Psoas muscle (tissue), 8 donors: ENCODE measurements around the gene DNAJB14. TPM values are rescaled to one million over a fixed set of nuclear protein-coding genes. Genes with fewer than 3 reads are reported as not detected.

Source experiments
- ATAC-seq, 4 donors: fragments of 200-7000 bp; cut with Tn5 transposase; one replicate each; pipeline ENCODE4 v1.9.1; 2020; ENCODE audit warnings: moderate library complexity in 3 of 4, mild to moderate bottlenecking in 2 of 4
- DNase-seq, 2 donors: peaks; one replicate each; pipeline ENCODE4 v3.0.0-alpha.2; 2020
- H3K27ac ChIP-seq: fragments of 200-600 bp; one replicate; pipeline ENCODE4 v1.8.0; 2022
- H3K27me3 ChIP-seq, 3 donors: fragments of 200-600 bp in 1 of 3; one replicate each; pipeline versions ENCODE4 v1.6.1 to v1.8.0; 2013 to 2022; ENCODE audit warnings: low read length in 2 of 3, mild to moderate bottlenecking in 2 of 3, moderate library complexity in 1 of 3; ENCODE audit not compliant: insufficient read depth in 3 of 3
- H3K36me3 ChIP-seq, 2 donors: fragments of 200-600 bp in 1 of 2; one replicate each; pipeline versions ENCODE4 v1.6.1 to v1.8.0; 2013 to 2022; ENCODE audit warnings: low read depth in 1 of 2, mild to moderate bottlenecking in 1 of 2, moderate library complexity in 1 of 2; ENCODE audit not compliant: insufficient read depth in 1 of 2
- H3K4me1 ChIP-seq: fragments of 200-600 bp; one replicate; pipeline ENCODE4 v1.8.0; 2022
- H3K4me3 ChIP-seq: fragments of 200-600 bp; one replicate; pipeline ENCODE4 v1.8.0; 2022; ENCODE audit warnings: mild to moderate bottlenecking
- H3K9me3 ChIP-seq: fragments of 200-600 bp; one replicate; pipeline ENCODE4 v1.8.0; 2022
- CTCF ChIP-seq: fragments of 200-600 bp; IDR thresholded peaks from one replicate; pipeline ENCODE4 v1.8.0; 2022; ENCODE audit warnings: antibody characterized with exemption
- WGBS, 3 donors: extraction: QIAGEN DNeasy Blood & Tissue Kit; methylation state at CpG; one replicate each; pipeline versions ENCODE4 v1.1.6 to v1.1.7; 2013; 5-methylcytosine and 5-hydroxymethylcytosine counted together
- intact Hi-C, 2 donors: fragments of 100-400 bp; cut with DNase I; formaldehyde crosslinking; loops; one replicate each; pipeline versions ENCODE4 v1.11.0 to v1.14.2; 2022
- polyA plus RNA-seq, 3 donors: library from polyadenylated mRNA; stranded (reverse); fragments of 200-250 nt; gene quantifications; one replicate each; pipeline ENCODE4 v1.2.3, GENCODE V29; 2013
- total RNA-seq, 4 donors: library from RNA; stranded (reverse); fragmentation: NEBNext Ultra II Directional in 2 of 4; extraction: Animal tissue kit (Norgen Biotek cat#: 25700) in 2 of 4; gene quantifications; one replicate each; pipeline versions ENCODE4 v1.2.1 to v1.2.4, GENCODE V29; 2021 to 2023
- donor health status: healthy with polysubstance abuse.
- donor health status: DM: no; HTN: no; CAD: no; lungs with moderate emphysema.
- donor health status: Bipolar disorder and iron deficiency.
- donor health status: healthy.
- donor health status: DM: yes; HTN: yes; CAD: no.
- donor health status: DM: no; HTN: no; CAD: no.
- donor health status: DM: no; HTN: no; CAD: no.
- donor health status: DM: yes; HTN: yes; CAD: no.

The DNAJB14 gene
- total and polyA plus RNA-seq, 7 donors = 3.3 to 16.7 (median 12.9) TPM

DNA sequence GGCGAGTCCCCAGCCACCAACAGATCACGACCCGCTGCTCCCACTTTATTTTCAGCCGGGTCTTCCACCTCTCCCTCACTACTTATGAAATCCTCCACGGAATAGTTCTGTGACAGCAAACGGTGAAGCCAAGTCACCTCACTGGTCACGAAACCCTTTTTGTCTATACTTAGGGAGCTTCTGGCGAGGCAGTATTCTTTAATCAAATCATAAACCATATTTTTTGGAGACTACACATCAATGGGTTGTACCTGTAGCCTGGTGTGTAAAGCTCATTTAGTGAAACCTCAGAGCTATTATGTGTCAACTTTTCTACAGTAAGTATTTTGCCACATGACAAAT lies 4.5 kb upstream of the DNAJB14 start:
- Histone ChIP-seq H3K4me3 (peak overlapping the region; percentile 89), H3K36me3 (peaks cover 2 to 5% of the 10 kb centered on the region in 2 donors), H3K4me1 (peaks cover 19% of the 10 kb centered on the region), H3K27ac (peak overlapping the region; percentile 95), H3K9me3 (no peaks in the 10 kb centered on the region), H3K27me3 (no peaks in the 10 kb centered on the region)
- intact Hi-C loops = loop anchor here in 1 of 2 donors (10.0 kb wide), 1 partner anchor 1686 kb away; the partner anchor contains the start of gene RAP1GDS1
- ATAC-seq = no peak
- TF ChIP-seq CTCF = no peak
- no peak for DNase-seq
- 1 to 2% (median 1%) methylated on average over 8 of the region's 8 CpGs for WGBS, 3 donors

- peak; percentile 91 to 93 (median 92) for ATAC-seq
- Histone ChIP-seq H3K4me3 (peak within 1 kb of the TSS; percentile 89), H3K27ac (peak within 1 kb of the TSS; percentile 95), H3K4me1 (peaks cover 24% of the 10 kb centered on the region), H3K36me3 (peaks cover 2 to 5% of the 10 kb centered on the region in 2 donors), H3K27me3 (no peaks in the 10 kb centered on the region), H3K9me3 (no peaks in the 10 kb centered on the region)
- DNase-seq = peak; percentile 99
- 0 to 1% (median 0%) methylated on average over 59 to 76 of the region's 76 CpGs for WGBS, 3 donors
- intact Hi-C loops = loop anchor here (1.0 to 10.0 kb wide), 6 partner anchors 55 to 1685 kb away; partner anchors contain the start of genes DAPP1 (in 1 of the 2), LAMTOR3 (in 1 of the 2), RAP1GDS1 (in 1 of the 2) and TRMT10A (in 1 of the 2)
- no peak for TF ChIP-seq CTCF
Observed at GRCh38 chr4:99949999-99950912, 3.8 kb upstream of the DNAJB14 start, which contains the start of gene H2AZ1. TSS of gene H2AZ1 (minus strand) at chr4:99950275. CDS start at chr4:99950170, 105 bp downstream.

- TF ChIP-seq CTCF = peak; percentile 79
- Histone ChIP-seq H3K27ac (peak overlapping the region; percentile 95), H3K4me1 (peaks cover 31% of the 10 kb centered on the region), H3K4me3 (peak overlapping the region; percentile 89), H3K27me3 (no peaks in the 10 kb centered on the region), H3K36me3 (peaks cover 2 to 5% of the 10 kb centered on the region in 2 donors), H3K9me3 (no peaks in the 10 kb centered on the region)
- peak; percentile 83 to 88 for DNase-seq
- intact Hi-C loops = loop anchor here (1.0 to 10.0 kb wide), 5 partner anchors 55 to 388 kb away; partner anchors contain the start of genes DAPP1 (in 1 of the 2), LAMTOR3 (in 1 of the 2) and TRMT10A (in 1 of the 2)
- peak; percentile 41 to 64 (median 52) for ATAC-seq
- WGBS, 3 donors = 0 to 1% (median 0%) methylated on average over 79 to 97 of the region's 98 CpGs
Observed at GRCh38 chr4:99949034-99949998, 2.9 kb upstream of the DNAJB14 start.

GRCh38 chr4:99947608-99948007 lies 1.2 kb upstream of the DNAJB14 start:
- Histone ChIP-seq H3K4me1 (peaks cover 31% of the 10 kb centered on the region), H3K36me3 (peaks cover 2 to 5% of the 10 kb centered on the region in 2 donors), H3K4me3 (no peak overlapping the region), H3K27me3 (no peaks in the 10 kb centered on the region), H3K9me3 (no peaks in the 10 kb centered on the region), H3K27ac (peak overlapping the region; percentile 83)
- DNase-seq (no peak), ATAC-seq (no peak)
- intact Hi-C loops = loop anchor here (2.0 to 10.0 kb wide), 4 partner anchors 53 to 385 kb away; partner anchors contain the start of genes LAMTOR3 (in 2 of the 2), DAPP1 (in 1 of the 2) and TRMT10A (in 1 of the 2)
- WGBS, 3 donors = 77 to 85% (median 78%) methylated on average over 4 of the region's 4 CpGs
- no peak for TF ChIP-seq CTCF
